ENCODE results near the gene ITPR1. TPM values are rescaled to one million over a fixed set of nuclear protein-coding genes. Genes with fewer than 3 reads are reported as not detected.

Gene ITPR1
- total and polyA plus RNA-seq, 10 of the 15 experiments (the other 5 are each of a cell fraction or from before 2014, with no cell fraction given) = 12.2 to 239 (median 28.4) TPM

DNA sequence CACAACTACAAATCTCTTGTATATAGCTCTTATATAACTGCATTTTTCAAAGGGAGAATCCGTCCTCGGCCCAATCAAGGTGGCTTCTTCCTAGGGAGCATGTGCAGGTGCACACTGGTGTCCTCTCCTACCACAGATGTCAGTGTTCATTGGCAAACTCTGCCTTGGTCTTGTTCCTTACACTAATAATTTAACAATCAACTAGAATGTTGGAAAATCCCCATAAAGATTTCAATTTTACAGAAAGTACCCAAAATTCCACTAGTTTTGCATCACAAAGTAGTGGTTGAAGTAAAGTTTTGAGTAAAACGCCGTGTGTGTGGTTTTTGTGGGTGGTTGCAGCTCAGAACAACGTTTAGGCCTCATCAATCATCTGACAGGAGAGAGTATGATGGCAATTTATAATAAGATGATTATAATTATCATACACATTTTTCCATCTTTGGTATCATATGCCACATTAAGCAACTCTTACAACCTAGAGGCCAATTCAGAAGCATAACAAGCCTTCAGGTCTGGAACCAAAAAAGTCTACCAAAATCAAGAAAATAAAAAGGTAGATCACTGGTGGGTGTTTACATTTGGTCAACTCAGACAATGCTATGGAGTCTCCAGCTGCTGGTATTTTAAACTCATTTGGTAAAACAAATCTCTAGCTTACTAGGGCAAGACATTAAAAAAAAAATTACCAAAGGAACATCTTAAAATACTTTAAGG is 357.2 kb downstream of the ITPR1 start (continued):
- no peak for TF ChIP-seq IRF5 (IDR thresholded peaks at IDR 0.05; ENCODE audit: borderline replicate concordance)
- TF ChIP-seq, protein P1, sequence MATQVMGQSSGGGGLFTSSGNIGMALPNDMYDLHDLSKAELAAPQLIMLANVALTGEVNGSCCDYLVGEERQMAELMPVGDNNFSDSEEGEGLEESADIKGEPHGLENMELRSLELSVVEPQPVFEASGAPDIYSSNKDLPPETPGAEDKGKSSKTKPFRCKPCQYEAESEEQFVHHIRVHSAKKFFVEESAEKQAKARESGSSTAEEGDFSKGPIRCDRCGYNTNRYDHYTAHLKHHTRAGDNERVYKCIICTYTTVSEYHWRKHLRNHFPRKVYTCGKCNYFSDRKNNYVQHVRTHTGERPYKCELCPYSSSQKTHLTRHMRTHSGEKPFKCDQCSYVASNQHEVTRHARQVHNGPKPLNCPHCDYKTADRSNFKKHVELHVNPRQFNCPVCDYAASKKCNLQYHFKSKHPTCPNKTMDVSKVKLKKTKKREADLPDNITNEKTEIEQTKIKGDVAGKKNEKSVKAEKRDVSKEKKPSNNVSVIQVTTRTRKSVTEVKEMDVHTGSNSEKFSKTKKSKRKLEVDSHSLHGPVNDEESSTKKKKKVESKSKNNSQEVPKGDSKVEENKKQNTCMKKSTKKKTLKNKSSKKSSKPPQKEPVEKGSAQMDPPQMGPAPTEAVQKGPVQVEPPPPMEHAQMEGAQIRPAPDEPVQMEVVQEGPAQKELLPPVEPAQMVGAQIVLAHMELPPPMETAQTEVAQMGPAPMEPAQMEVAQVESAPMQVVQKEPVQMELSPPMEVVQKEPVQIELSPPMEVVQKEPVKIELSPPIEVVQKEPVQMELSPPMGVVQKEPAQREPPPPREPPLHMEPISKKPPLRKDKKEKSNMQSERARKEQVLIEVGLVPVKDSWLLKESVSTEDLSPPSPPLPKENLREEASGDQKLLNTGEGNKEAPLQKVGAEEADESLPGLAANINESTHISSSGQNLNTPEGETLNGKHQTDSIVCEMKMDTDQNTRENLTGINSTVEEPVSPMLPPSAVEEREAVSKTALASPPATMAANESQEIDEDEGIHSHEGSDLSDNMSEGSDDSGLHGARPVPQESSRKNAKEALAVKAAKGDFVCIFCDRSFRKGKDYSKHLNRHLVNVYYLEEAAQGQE (IDR thresholded peaks at IDR 0.05; ENCODE audit: low read depth, low read length) = peak; percentile 41; the same call in 1 of the 2 replicates
- peak; percentile 7; the same call in 1 of the 2 replicates for TF ChIP-seq RAD21 (IDR thresholded peaks at IDR 0.05; ENCODE audit: insufficient read depth, low read depth, low read length)
- TF ChIP-seq JUND (IDR thresholded peaks at IDR 0.05; ENCODE audit: low read depth, low read length) = peak; percentile 79
- TF ChIP-seq IKZF1 (conservative IDR thresholded peaks at IDR 0.05) = peak; percentile 94
- 0 out of 2 replicates have a peak, but pooled peaks have one; percentile 75 for TF ChIP-seq EZH2 (IDR thresholded peaks at IDR 0.05; ENCODE audit: borderline replicate concordance, control insufficient read depth, low read depth, low read length)
- TF ChIP-seq, protein P2, sequence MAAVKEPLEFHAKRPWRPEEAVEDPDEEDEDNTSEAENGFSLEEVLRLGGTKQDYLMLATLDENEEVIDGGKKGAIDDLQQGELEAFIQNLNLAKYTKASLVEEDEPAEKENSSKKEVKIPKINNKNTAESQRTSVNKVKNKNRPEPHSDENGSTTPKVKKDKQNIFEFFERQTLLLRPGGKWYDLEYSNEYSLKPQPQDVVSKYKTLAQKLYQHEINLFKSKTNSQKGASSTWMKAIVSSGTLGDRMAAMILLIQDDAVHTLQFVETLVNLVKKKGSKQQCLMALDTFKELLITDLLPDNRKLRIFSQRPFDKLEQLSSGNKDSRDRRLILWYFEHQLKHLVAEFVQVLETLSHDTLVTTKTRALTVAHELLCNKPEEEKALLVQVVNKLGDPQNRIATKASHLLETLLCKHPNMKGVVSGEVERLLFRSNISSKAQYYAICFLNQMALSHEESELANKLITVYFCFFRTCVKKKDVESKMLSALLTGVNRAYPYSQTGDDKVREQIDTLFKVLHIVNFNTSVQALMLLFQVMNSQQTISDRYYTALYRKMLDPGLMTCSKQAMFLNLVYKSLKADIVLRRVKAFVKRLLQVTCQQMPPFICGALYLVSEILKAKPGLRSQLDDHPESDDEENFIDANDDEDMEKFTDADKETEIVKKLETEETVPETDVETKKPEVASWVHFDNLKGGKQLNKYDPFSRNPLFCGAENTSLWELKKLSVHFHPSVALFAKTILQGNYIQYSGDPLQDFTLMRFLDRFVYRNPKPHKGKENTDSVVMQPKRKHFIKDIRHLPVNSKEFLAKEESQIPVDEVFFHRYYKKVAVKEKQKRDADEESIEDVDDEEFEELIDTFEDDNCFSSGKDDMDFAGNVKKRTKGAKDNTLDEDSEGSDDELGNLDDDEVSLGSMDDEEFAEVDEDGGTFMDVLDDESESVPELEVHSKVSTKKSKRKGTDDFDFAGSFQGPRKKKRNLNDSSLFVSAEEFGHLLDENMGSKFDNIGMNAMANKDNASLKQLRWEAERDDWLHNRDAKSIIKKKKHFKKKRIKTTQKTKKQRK (IDR thresholded peaks at IDR 0.05; ENCODE audit: low read depth, low read length) = no peak
- TF ChIP-seq PML (IDR thresholded peaks at IDR 0.05; ENCODE audit: low read length) = peak; percentile 89; the same call in 1 of the 2 replicates
- no peak for TF ChIP-seq ZNF274 (IDR thresholded peaks at IDR 0.05; ENCODE audit: insufficient read depth, insufficient read length)
- peak; percentile 100 for TF ChIP-seq NFIC (IDR thresholded peaks at IDR 0.05; ENCODE audit: low read depth, low read length)
- TF ChIP-seq IKZF2 (IDR thresholded peaks at IDR 0.05) = peak; percentile 97 to 98
- no peak for TF ChIP-seq BRCA1 (IDR thresholded peaks at IDR 0.05; ENCODE audit: low read depth, low read length)
- TF ChIP-seq BCL11A (IDR thresholded peaks at IDR 0.05; ENCODE audit: low read depth, low read length) = peak; percentile 100
- TF ChIP-seq TCF3 (IDR thresholded peaks at IDR 0.05; ENCODE audit: borderline replicate concordance, insufficient read depth, low read depth, low read length) = peak; percentile 89; the same call in 1 of the 2 replicates
- peak; percentile 100 for TF ChIP-seq RELB (IDR thresholded peaks at IDR 0.05; ENCODE audit: low read depth)
- peak; percentile 56; the same call in 1 of the 2 replicates for TF ChIP-seq GABPA (IDR thresholded peaks at IDR 0.05; ENCODE audit: low read depth)
- no peak for TF ChIP-seq MYC (IDR thresholded peaks at IDR 0.05; ENCODE audit: insufficient read depth, insufficient read length, insufficient replicate concordance, low read length, severe bottlenecking)
- TF ChIP-seq BMI1 (IDR thresholded peaks at IDR 0.05; ENCODE audit: borderline replicate concordance) = peak; percentile 93
- TF ChIP-seq RB1 (IDR thresholded peaks at IDR 0.05; ENCODE audit: borderline replicate concordance) = no peak

All from GM12878 (cell line).